Erythroblast (primary cell): ENCODE results near the gene RNASE12.
"Not testable (repeated sequence)": the region's sequence is repeated elsewhere in the genome, so short reads cannot be mapped to it uniquely, and the experiment has no call there.

Experiments
- DNase-seq, 2 experiments: peaks; one replicate each; lab custom pipeline; 2025; lab: John Stamatoyannopoulos, UW
- GATA1 ChIP-seq: IDR thresholded peaks from 2 replicates; pipeline ENCODE4 v1.6.1; 2011; ENCODE audit warnings: low read depth, mild to moderate bottlenecking, control low read depth, low read length, moderate library complexity
- POLR2A ChIP-seq: IDR thresholded peaks from 2 replicates; pipeline ENCODE4 v1.6.1; 2011; ENCODE audit warnings: mild to moderate bottlenecking, low read length

RNASE12 gene

GRCh38 chr14:20622816-20623291, 31.7 kb upstream of the RNASE12 start:
- no peak for DNase-seq
- TF ChIP-seq POLR2A: no peak

GRCh38 chr14:20620798-20621478, 29.8 kb upstream of the RNASE12 start:
- TF ChIP-seq POLR2A: no peak
- no peak for TF ChIP-seq GATA1
- no peak for DNase-seq

- not testable (repeated sequence) for DNase-seq
Observed at GRCh38 chr14:20619688-20620087, 28.5 kb upstream of the RNASE12 start.

- DNase-seq: peak; percentile 59 to 72
- no peak for TF ChIP-seq POLR2A
- TF ChIP-seq GATA1: no peak
Observed at GRCh38 chr14:20618271-20618749, 27.1 kb upstream of the RNASE12 start.

GRCh38 chr14:20617138-20618003, 26.2 kb upstream of the RNASE12 start:
- DNase-seq: no peak
- no peak for TF ChIP-seq GATA1
- TF ChIP-seq POLR2A: no peak

- no peak for DNase-seq
- TF ChIP-seq POLR2A (no peak), GATA1 (no peak)
Observed at GRCh38 chr14:20615996-20616395, 24.8 kb upstream of the RNASE12 start.

GRCh38 chr14:20614038-20614840, 23.1 kb upstream of the RNASE12 start:
- no peak for DNase-seq
- TF ChIP-seq POLR2A (no peak), GATA1 (no peak)

GRCh38 chr14:20613094-20614037, 22.2 kb upstream of the RNASE12 start:
- DNase-seq: peak; percentile 96 to 97
- no peak for TF ChIP-seq POLR2A
- no peak for TF ChIP-seq GATA1

- peak in 1 of 2 experiments; percentile 43 for DNase-seq
- no peak for TF ChIP-seq GATA1
Observed at GRCh38 chr14:20612403-20612802, 21.2 kb upstream of the RNASE12 start.

- TF ChIP-seq POLR2A (no peak), GATA1 (no peak)
- DNase-seq: no peak
Observed at GRCh38 chr14:20611277-20611676, 20.1 kb upstream of the RNASE12 start.

GRCh38 chr14:20610002-20610765, 19.0 kb upstream of the RNASE12 start:
- DNase-seq: peak; percentile 83 to 92
- TF ChIP-seq POLR2A (no peak), GATA1 (no peak)
